Fibroblast of lung (primary cell): ENCODE measurements around the gene CHRNA1.

Experiments used
- EZH2 ChIP-seq: IDR thresholded peaks from 2 replicates; pipeline ENCODE4 v1.5.1; 2012; ENCODE audit warnings: low read length, control low read depth, mild to moderate bottlenecking; ENCODE audit errors: missing control alignments
- TF ChIP-seq, protein P1 (sequence below), 2 donors: IDR thresholded peaks in 1 of 2; conservative IDR thresholded peaks in 1 of 2; 1 replicate in 1 of 2; 2 replicates in 1 of 2; pipeline ENCODE4 v1.5.1; 2011 to 2012; ENCODE audit warnings: low read length in 2 of 2, control low read depth in 1 of 2, inconsistent platforms in 1 of 2, low read depth in 1 of 2, mild to moderate bottlenecking in 1 of 2

DNA sequence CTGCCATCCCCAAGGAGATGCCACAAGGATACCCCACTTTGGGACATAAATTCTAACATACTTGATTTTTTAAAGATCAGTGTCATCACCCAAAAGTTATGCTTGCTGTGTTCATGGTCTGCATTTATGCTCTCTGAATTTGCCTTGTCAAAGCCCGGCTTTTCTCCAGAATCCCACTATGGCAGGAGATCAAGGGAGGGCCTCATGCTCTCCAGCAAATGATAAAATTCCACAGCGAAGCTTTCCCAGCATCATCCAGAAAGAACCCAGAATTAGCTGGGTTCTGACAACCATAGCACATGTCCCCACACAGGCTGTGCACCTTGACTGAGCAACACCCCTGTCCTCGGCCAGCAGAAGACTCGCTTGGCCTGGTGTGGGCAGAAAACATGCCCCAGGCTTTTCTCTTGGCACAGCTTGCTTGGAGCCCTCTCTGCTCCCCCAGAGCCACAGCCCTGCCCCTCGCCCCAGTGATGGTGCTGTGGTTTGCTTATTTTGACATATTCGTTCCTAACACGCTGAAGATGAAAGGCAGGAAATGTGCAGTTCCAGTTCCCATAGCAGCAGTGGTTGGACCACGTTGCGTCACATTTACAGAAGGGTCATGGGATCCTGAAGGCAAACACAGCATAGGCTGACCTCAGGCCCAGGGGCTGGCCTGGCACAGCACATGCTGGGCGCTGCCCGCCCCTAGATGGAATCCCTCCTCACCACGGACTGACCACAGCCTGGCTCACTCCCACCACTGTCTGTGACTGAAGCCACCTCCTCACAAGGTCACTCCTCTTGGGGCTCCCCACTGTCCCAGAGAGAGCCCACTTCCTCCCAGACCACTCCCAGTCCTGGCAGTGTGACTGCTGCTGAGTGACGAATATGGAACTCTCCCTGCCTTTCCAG lies 14.1 kb upstream of the CHRNA1 start:
- TF ChIP-seq, protein P1, sequence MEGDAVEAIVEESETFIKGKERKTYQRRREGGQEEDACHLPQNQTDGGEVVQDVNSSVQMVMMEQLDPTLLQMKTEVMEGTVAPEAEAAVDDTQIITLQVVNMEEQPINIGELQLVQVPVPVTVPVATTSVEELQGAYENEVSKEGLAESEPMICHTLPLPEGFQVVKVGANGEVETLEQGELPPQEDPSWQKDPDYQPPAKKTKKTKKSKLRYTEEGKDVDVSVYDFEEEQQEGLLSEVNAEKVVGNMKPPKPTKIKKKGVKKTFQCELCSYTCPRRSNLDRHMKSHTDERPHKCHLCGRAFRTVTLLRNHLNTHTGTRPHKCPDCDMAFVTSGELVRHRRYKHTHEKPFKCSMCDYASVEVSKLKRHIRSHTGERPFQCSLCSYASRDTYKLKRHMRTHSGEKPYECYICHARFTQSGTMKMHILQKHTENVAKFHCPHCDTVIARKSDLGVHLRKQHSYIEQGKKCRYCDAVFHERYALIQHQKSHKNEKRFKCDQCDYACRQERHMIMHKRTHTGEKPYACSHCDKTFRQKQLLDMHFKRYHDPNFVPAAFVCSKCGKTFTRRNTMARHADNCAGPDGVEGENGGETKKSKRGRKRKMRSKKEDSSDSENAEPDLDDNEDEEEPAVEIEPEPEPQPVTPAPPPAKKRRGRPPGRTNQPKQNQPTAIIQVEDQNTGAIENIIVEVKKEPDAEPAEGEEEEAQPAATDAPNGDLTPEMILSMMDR (conservative IDR thresholded peaks at IDR 0.05 in 1 of 2, IDR thresholded peaks at IDR 0.05 in 1 of 2; ENCODE audit: low read depth in 1 of 2, low read length in 2 of 2) = no peak
- no peak for TF ChIP-seq EZH2
